Loucy (cell line): ENCODE measurements around the gene UBE4B.

Experiments used
- EZH2phosphoT487 ChIP-seq: fragments of 200-600 bp; IDR thresholded peaks from 2 replicates; pipeline ENCODE4 v1.6.1; 2018; ENCODE audit warnings: antibody characterized with exemption, mild to moderate bottlenecking, moderate library complexity, borderline replicate concordance
- TF ChIP-seq, protein P1 (sequence below): fragments of 200-600 bp; sonication (generic); conservative IDR thresholded peaks from 2 replicates; pipeline ENCODE4 v1.5.1; 2014; ENCODE audit warnings: mild to moderate bottlenecking, antibody characterized with exemption, low read length

GRCh38 chr1:10193288-10193687 is 160.5 kb downstream of the UBE4B start:
- TF ChIP-seq, protein P1, sequence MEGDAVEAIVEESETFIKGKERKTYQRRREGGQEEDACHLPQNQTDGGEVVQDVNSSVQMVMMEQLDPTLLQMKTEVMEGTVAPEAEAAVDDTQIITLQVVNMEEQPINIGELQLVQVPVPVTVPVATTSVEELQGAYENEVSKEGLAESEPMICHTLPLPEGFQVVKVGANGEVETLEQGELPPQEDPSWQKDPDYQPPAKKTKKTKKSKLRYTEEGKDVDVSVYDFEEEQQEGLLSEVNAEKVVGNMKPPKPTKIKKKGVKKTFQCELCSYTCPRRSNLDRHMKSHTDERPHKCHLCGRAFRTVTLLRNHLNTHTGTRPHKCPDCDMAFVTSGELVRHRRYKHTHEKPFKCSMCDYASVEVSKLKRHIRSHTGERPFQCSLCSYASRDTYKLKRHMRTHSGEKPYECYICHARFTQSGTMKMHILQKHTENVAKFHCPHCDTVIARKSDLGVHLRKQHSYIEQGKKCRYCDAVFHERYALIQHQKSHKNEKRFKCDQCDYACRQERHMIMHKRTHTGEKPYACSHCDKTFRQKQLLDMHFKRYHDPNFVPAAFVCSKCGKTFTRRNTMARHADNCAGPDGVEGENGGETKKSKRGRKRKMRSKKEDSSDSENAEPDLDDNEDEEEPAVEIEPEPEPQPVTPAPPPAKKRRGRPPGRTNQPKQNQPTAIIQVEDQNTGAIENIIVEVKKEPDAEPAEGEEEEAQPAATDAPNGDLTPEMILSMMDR = no peak
- no peak for TF ChIP-seq EZH2phosphoT487
